ENCODE results near the gene GRM2.
"Not testable (repeated sequence)": the region's sequence is repeated elsewhere in the genome, so short reads cannot be mapped to it uniquely, and the experiment has no call there.

Gene GRM2

DNA sequence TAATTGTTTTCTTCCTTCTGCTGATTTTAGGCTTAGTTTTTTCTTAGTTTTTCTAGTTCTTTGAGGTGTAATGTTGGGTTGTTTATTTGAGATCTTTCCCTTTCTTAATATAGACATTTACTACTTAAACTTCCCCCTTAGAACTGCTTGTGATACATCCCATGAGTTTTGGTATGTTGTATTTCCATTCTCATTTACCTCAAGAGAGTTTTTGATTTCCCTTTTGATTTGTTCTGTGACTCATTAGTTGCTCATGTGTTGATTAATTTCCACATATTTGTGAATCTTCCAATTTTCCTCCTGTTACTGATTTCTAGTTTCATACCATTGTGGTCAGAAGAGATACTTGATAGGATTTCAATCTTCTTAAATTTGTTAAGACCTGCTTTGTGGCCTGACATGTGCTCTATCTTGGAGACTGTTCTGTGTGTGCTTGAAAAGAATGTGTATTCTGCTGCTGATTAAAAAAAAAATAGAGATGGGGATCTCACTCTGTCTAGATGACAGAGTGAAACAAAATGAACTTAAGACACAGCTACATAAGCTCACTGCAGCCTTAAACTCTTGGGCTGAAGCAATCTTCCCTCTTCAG is 22.3 kb downstream of the GRM2 start:
- DNase-seq = no peak

DNA sequence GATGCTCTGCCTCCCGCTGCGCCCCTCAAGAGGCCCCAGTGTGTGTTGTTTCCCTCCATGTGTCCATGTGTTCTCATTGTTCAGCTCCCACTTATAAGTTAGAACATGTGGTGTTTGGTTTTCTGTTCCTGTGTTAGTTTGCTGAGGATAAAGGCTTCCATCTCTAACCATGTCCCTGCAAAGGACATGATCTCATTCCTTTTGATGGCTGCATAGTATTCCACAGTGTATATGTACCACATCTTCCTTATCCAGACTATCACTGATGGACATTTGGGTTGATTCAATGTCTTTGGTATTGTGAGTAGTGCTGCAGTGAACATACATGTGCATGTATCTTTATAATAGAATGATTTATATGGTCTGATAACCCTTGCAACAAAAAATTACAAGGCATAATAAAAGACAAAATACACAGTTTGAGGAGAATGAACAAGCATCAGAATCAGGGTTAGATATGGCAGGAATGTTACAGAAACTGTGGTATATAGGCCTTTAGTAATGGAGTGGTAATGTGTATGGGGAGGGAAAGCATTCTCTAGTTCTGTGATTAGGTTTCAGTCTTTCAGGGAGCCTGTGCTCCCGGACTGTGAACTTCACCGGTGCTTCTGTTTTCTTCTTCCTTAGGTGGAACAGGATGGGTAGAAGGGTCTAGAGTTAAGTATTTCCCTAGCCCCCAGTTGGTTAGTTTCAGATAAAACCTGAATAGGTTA is 27.1 kb downstream of the GRM2 start:
- DNase-seq = no peak

DNA sequence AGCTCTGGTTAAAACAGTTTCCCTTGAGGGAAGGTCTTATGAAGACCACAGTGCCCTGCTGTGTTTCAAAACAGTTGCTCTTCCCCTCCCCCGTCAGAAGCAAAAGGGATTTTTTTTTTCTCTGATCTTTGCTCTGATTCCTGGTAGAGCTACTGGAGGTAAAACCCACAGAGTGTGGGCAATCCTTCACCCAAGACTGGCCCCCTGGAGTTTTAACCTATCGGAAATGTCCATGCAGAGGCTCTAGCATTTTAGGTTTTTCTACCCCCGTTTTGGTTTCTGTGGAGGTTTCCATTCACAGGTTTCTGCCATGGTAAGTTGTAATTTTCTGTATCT is 27.7 kb downstream of the GRM2 start:
- DNase-seq = no peak

DNA sequence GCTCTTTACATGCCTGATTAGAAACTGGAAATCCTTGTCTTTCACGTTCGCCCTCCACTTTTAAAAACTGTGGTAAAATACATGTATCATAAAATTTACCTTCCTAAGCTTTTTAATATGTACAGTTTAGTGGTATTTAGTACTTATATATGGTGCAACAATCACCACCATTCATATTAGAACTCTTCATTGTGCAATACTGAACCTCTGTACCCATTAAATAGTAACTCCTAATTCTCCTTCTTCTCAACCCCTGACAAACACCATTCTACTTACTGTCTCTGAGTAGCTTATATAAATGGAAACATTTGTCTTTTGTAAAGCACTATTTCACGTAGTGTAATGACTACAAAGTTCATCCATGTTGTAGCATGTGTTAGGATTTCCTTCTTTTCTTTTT is 28.2 kb downstream of the GRM2 start:
- DNase-seq = no peak

DNA sequence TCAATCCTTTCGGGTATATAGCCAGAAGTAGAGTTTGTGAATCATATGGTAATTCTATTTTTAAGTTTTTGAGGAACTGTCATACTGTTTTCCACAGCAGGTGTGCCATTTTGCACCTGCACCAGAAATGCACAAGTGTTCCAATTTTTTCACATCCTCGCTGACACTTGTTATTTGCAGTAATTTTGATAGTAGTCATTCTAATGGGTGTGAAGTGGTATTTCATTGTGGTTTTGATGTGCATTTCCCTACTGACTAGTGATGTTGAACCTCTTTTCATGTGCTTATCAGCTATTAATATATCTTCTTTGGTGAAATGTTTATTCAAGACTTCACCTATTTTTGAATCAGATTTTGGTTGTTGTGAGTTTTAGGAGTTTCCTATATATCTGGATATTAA is 29.1 kb downstream of the GRM2 start:
- no peak for DNase-seq

DNA sequence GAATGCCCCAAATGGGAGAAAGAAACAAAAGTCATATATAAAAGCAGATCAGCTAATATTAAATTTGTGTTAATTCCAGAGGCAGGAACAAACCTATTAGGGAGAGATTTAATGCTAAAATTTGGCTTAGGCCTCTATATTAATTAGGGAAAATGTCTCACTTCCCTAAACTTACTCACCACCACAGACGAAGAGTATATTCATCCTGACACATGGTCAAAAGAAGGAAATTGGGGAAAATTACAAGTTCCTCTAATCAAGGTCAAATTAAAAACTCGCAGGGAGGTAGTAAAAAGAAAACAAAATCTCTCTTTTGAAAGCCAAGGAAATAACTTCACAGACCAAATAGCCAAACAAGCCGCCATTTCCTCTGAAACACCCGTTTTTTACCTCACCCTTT is 32.2 kb downstream of the GRM2 start:
- no peak for DNase-seq

DNA sequence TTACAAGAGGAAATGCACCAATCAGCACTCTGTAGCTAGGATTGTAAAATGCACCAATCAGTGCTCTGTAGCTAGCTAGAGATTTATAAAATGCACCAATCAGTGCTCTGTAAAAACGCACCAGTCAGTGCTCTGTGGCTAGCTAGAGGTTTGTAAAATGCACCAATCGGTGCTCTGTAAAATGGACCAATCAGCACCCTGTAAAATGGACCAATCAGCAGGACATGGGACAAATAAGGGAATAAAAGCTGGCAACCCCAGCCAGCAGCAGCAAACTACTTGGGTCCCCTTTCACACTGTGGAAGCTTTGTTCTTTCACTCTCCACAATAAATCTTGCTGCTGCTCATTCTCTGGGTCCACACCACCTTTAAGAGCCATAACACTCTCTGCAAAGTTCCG is 35.5 kb downstream of the GRM2 start:
- DNase-seq = not testable (repeated sequence)

DNA sequence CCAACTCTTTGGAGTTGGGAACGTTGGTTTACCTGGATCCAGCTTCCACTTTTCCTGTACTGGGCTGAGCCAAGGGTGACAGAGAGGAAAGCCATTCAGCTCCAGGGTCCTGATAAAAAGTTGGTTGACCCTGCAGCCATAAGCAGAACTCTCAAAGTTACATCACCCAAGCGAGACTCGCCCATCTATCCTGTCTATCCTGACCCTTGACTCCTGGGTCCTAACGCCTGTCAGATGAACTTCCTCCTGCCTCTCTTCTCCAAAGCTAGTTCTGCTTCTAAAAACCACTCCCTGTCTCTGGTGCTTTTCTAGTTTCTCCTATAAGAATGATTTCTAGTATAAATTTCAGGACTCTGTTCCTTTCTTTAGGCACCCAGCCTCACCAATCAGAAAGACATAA is 36.1 kb downstream of the GRM2 start:
- not testable (repeated sequence) for DNase-seq

DNA sequence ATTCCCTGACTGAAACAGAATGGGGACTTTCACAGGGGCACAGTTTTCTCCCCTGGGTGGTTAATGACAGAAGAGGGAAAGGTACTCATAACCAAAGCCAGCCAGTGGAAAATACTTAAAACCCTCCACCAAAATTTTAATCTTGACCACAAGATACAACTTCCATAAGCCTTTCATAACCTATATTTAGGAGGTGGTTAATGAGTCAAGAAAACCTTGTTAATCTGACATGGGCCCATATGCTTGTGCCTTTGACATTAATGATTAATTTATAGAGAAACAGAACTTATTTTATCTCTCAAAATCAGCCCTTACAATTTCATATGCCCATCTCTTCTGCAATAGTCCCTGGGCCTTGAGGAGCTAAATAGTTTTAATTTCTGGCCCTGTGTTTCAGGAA is 41.0 kb downstream of the GRM2 start:
- no peak for DNase-seq

DNA sequence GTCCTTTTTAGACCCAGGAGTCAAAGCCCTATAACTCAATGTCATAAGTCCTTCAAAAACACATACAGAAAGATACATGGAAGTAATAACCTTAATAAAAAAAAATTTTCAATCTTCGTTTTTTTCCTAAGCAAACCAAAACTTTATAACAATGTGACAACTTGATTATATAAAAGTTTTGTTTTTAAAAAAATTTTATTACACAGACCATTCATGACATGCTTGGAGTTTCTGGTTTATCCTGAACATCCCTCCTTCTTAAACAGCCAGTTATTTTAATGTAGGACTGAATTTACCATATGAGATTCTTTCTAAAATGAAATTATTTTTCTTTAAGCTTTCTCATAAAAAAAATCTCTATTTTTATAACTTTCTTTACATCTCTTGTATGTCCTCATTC is 41.5 kb downstream of the GRM2 start:
- no peak for DNase-seq

DNA sequence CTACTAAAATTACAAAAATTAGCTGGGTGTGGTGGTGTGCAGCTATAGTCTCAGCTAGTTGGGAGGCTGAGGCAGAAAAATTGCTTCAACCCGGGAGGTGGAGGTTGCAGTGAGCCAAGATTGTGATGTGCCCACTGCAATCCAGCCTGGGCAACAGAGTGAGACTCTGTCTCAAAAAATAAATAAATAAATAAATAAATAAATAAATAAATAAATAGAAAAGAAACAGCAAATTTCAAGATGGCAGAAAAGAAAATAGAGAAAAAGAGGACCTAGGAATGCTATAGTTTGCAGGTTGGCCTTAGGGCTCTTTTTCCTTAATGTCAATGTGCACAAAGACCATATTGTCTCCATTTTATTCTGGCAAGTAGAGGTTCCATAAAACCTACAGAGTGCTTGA is 44.0 kb downstream of the GRM2 start:
- no peak for DNase-seq

DNA sequence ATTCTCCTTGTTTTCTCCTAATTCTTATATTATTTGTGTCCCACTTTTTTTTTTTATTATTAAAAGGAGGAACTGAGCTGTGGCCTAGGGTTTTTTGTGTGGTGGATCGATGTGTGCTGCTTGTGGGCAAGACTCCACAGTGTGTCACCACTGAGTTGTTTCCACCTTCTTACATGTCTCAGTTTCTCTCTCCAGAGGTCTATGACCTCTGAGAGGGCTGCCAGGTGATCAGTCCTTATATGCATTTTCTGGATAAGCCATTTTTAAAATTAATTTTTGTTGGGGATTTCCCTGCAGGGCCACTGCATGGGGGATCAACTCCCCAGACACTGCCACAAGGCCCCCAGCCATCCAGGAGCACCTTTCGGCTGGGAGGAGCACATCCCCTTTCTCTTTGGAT is 44.4 kb downstream of the GRM2 start:
- no peak for DNase-seq

DNA sequence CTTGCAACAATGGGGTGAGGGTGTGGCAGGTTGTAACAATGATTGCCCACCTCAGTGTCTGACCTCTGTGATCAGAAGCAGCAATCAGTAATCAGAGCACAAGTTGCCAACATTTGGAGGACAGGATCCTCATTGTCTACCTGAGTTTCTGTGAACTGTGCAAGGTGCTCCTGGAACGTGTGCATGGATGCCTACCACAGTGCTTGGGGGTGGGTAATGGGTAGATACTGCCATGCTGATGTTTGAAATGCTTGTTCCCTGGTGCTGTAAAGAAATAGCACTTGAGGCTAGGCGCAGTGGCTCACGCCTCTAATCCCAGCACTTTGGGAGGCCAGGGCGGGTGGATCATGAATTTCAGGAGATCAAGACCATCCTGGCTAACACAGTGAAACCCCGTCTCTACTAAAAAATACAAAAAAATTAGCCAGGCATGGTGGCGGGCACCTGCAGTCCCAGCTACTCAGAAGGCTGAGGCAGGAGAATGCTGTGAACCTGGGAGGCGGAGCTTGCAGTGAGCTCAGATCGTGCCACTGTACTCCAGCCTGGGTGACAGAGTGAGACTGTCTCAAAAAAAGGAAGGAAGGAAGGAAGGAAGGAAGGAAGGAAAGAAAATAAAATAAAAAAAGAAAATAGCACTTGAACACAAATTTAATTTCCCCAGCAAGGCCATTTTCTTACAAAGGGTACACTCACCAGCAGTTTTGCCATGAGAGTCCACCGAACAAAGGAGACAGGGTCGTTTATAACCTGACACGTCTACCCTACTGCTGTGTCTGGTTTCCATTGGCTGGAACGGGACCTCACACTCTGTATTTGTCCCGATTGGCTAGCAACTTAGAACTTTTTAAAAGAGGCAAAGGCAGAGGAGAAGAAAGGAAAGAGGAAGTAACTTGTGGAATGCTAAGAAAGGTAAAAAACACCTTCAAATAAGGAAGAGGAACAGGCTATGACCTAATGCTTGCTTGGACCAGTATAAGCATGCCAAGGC is 47.2 kb downstream of the GRM2 start:
- not testable (repeated sequence) for DNase-seq

DNA sequence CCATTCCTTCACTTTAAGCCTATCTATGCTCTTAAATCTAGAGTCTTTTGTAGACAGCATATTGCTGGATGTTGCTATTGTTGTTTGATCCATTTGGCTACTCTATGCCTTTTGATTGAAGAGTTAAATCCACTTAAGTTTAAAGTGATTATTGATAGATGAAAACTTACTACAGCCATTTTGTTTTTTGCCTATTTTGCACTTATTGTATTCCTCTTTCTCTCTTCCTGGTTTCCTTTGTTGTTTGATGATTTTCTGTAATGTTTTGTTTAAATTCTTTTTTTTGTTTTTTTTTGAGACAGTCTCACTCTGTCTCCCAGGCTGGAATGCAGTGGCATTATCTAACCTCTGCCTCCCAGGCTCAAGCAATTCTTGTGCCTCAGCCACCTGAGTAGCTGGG is 52.3 kb downstream of the GRM2 start:
- DNase-seq = no peak

Data from activated CD4-positive, CD25-positive, alpha-beta regulatory T cell treated with anti-CD3 and anti-CD28 coated beads, Interleukin-2, amount 50 U/mL, for 72 hours (primary cell).